ENCODE measurements around the gene FAM151A.

Gene FAM151A

DNA sequence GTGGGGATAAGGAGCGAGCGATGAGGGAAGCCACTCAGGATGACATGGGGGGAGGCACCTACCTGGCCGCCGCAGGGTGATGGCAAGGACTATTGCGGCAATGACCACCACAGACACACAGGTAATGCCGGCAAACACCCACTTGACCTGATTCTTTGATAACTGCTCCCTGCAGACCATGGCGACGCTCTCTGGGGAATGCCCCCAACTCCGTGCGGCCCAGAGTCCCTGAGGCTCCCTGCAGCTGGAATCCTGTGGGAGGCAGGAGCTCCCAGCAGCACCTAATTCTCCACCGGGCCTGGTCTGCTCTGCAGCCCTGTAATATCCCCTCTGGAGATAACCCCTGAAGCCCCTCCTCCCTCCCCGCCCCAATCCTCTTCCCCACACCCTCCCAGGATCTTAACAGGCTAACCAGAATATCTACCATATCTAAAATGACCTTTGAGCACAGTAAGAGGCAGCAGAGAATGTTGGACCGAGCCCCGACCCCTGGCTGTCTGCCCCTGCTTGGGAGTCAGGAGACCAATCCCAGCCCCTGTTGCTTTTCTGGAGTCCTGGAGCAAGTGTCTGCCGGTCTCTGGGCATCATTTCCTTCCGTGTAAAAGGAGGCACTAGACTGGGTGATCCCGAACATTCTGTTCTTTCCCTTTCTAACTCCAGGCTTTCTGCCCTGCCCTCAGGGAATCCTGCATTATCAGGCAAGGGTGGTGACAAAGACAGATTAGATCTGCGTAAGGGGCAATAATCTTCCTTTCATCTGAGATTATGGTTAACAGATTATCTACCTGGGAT lies at the start of gene FAM151A:
FAM151A (minus strand) TSS at position 310 of the 792 bp plus-strand sequence; CDS start at position 180, 130 bp downstream.
- DNase-seq (ENCODE audit: low read depth, low spot score), result no peak

DNA sequence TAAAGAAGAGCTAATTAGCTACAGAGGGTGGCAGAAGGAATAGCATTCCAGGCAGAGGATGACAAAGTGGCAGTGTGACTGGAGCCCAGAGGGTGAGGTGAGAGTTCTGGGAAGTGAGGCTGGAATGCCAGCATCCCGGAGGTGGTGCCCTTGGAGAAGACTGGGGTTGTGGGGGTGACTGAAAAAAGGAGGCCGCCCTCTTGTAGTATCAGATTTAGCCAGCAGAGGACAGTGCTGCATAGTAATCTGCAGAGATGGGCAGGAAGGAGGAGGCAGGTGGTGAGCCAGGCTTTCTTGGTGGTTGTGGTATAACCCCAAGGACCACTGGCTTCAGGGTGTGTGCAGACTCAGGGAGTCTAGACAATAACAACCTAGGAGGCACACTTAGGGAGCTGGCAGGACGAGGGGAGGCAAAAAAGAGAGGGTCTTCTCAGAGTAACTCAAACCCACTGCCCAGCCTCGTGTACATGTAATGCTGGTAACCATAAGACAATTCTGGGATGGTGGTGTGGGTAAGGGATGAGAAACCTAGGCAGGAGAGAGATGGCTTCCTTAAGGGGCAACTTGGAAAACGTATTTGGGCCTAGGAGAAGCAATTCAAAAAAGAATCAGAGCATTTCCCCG lies 48.8 kb upstream of the FAM151A start:
- peak; percentile 68 for DNase-seq (ENCODE audit: low read depth, low spot score)

DNA sequence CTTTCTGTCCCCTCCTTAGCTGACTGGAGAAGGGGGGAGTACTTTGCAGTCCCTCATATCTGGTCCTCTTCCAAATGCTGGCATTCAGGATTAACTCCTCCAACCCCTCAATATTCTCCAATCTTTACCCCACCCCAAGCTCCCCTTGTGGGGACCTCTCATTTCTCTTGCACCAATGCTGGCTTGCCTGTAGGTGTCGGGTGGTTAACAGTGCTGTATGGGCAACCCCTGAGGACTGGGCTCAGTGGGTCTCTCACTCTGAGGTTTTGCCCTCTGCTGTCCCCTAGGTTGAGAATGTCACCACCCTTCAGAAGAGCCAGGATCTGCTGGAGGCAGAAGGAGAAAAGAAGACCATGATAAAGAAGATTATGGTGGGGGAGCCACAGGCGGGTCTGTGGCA lies 45.2 kb upstream of the FAM151A start:
- no peak for DNase-seq (ENCODE audit: low read depth, low spot score)

DNA sequence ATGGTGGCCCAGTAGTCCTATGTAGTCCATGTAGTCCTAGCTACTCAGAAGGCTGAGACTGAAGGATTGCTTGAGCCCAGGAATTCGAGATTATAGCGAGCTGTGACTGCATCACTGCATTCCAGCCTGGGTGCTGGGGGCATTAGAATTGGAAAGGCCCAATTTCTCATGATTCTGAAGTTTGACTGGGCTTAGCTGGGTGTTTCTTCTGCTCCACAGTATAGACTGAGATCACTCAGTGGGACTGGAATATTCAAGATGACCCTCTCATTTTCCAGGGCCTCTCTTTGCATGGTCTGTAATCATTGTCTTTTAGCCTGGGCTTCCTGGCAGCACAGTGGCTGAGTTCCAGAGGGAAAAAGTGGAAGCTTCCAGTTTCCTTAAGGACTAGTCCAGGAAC lies 44.5 kb upstream of the FAM151A start:
- DNase-seq (ENCODE audit: low read depth, low spot score), result no peak

DNA sequence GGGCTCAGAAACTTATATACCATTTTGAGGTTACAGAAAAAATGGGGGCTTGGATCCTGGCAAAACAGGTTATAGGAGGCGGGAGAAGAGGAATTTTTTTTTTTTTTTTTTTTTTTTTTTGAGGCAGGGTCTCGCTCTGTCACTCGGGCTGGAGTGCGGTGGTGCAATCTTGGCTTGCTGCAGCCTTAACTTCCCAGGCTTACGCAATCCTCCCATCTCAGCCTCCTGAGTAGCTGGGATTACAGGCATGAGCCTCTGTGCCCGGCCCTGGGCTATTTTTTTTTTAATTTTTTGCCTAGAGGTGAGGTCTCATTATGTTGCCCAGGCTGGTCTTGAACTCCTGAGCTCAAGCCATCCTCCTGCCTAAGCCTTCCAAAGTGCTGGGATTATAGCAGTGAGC lies 43.0 kb upstream of the FAM151A start:
- no peak for DNase-seq (ENCODE audit: low read depth, low spot score)

DNA sequence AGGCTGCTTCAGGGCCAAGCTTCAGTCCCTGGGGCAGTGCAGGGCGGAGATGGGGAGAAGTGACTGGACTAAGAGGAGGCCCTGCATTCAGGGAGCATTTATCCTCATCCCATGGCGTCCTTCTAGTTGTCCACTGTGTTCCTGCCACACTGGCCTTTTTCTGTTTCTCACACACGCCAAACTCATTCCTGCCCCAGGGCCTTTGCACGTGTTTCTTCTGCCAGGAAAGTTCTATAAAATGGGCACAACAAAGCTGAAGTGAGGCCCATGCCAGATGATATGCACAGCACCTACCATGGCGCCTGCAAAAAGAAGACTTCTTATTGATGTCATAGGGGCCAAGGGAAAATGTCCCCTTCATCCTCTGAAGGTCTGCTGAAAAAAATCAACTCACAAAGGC lies 42.5 kb upstream of the FAM151A start:
- DNase-seq (ENCODE audit: low read depth, low spot score), result no peak

DNA sequence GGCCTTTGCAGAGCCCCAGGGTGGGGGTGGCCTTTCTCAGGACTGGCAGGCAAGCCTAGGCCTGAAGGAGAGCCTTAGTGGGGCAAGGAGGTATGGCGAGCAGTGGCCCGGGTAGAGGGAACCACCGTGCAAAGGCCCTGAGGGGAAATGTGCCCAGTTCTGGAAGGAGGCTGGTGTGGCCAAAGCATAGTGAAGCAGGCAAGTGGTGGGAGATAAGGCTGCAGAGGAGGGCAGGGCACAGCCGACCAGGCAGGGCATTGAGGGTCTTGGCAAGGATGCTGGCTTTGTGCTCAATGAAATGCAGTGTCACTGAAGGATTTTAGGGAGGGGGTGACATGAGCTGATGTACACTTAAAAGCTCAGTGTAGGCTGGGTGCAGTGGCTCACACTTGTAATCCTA lies 41.0 kb upstream of the FAM151A start:
- DNase-seq (ENCODE audit: low read depth, low spot score), result no peak

DNA sequence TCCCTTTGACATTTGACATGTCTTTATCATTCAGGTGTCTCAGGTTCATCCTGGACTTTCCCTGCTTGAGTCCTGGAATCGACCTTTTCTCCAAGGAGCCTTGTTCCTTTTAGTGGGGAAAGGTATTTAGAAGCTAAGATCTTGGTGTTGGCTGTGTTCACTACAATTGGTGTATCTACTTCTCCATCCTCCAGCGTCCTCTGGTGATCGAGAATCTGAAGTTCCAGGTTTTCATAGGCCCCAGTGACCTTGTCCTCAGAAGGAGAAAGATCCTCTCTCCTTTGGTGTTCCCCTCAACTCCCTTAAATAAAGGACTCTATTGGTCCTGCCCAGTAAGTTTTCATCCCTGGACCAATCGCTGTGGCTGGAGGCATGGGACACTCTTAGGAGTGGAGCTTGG lies 40.4 kb upstream of the FAM151A start:
- DNase-seq (ENCODE audit: low read depth, low spot score), result no peak

DNA sequence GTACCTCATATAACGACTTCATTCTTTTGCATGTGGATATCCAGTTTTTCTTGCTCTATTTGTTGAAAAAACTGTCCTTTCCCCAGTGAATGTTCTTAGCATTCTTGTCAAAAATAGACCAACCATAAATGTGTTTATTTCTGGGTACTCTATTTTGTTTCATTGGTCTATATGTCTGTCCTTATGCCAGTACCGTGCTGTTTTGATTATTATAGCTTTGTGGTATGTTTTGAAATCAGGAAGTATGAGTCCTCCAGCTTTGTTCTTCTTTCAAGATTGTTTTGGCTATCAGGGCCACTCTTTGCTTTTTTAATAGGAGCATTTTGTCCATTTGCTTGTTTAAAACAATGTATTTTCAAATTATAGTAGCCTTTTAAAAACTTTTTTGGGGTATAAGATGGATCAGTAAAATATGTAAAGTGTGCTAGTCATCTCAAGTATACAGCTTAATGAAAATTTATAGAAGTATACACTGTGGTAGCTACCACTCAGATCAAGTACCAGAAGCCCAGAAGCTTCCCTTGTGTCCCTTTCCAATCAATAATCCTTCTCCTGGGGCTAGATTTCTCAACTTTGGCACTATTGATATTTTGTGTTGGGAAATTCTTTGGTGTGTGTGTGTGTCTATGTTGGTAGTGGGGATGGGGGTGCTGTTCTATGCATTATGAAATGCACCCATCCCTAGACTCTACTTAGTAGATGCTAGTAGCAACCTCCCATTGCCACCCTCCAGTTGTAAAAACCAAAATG lies 35.0 kb upstream of the FAM151A start:
- DNase-seq (ENCODE audit: low read depth, low spot score), result no peak

DNA sequence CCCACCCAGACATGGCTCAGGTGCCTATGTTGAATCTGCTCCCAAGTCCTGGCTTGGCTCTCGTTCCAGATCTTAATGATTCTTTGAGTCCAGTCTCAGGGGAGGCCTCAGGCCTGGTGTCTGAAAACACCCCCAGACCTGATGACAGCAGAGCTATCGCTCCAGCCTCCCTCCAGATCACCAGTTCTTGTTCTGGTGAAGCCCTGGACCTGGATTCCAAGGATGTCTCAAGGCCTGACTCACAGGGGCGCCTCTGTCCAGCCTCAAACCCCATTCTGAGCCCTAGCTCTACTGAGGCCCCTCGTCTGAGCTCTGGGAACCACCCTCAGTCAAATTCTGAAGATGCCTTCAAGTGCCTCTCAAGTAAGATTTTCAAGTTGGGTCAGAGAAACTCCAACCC lies 29.7 kb upstream of the FAM151A start:
- peak; percentile 9 for DNase-seq (ENCODE audit: low read depth, low spot score)

DNA sequence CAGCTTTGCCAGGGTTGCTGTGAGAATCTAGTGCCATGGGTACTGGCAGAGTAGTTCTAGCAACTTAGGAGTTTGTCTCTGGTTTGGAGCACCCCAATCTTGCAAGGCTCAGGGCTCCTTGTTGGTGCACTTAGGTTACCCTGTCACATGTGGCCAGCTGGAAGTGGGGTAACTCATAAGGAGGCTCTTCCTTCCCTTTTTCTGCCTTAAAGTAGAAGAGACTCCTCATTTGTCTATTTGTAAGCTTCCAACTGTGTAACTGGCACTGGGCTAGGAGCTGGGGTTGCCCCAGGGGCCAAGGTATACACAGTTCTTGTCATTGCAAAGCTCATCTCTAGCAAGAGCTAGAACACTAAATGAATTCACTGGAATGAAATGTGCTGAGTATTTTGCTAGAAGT lies 28.8 kb upstream of the FAM151A start:
- DNase-seq (ENCODE audit: low read depth, low spot score), result no peak

DNA sequence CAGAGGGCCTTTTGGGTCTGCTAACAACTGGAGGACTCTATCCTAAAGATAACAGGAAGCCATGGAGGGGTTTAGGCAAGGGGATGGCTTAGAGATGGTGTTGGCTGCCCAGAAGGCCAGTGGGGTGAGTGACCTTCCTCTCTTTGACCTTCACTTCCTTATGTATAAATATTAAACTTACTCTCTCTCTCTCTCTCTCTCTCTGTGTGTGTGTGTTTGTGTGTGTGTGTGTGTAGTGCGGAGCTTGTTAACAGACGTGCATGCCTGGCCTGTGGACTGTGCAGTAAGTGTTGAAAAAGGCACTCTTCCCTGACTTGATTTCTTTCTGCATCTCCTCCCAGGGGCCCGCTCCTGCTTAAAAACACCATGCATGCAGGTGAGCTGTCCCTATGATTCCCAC lies 28.3 kb upstream of the FAM151A start:
- DNase-seq (ENCODE audit: low read depth, low spot score), result no peak

DNA sequence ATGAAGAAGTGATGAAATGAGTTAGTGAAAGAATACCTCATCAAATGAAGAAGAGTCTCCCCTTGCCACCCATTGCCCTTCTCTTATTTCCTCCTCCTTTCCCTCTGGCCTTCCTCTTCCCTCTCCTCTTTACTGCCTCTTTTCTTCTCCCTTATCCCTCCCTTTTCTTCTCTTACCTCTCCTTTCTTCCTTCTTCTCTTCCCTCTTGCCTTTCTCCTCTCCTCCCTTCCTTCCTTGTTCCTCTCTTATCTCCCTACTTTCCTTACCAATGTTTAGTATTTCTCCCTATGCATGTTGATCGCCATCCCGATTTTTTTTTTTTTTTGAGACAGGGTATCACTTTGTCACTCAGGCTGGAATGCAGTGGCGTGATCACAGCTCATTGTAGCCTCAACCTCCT lies 27.1 kb upstream of the FAM151A start:
- no peak for DNase-seq (ENCODE audit: low read depth, low spot score)

DNA sequence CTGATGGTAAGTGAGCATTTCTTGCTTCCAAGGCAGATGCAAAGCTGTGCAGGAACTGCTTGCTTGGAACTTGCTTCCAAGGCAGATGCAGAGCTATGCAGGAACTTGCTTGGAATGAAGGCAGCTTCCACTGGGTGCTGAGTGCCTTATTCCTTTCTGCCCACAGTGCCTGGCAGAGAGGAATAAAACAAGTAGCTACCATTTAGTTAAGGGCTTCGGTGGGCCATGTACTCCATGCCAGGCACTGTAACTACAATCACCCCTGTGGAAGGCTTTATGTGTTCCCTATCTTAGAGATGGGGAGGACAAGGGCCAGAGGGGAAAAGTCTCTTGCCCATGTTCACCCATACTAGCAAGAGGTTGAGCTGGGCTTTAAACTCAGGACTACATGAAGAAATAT lies 26.6 kb upstream of the FAM151A start:
- no peak for DNase-seq (ENCODE audit: low read depth, low spot score)

DNA sequence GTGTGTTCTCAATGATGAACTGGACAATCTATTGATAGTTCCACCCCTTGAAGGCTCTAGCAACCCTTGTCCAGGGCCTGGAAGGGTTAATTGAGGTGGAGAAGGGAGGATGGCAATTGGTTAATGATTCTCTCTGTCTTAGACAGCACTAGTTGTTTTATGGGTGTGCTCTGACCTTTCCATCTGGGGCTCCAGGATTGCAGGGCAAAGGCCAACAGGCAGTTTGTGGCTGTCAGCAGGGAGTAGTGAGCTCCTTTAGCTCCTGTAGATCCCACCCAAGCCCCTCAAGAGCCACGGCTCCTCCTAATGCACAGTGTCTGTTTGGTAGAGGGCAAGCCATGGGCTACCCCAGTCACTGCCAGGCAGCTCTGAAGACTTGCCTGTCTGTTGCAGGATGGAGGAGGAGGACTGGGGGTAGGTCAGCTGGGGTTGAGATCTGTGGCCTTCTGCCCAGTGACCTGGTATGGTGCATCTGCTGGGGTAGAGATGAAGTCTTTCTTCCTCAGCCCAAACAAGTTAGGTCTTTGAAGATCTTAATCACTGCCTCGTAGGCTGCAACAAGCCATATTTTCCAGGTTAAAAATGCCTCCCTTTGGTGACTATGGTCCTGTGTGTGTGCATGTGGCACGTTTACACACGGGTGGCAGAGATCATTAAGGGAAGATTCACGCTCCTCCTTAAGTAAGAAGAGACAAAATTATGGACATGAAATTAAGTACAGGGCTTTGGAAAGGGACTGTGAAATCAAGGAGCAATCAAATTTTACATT lies 26.0 kb upstream of the FAM151A start:
- no peak for DNase-seq (ENCODE audit: low read depth, low spot score)

DNA sequence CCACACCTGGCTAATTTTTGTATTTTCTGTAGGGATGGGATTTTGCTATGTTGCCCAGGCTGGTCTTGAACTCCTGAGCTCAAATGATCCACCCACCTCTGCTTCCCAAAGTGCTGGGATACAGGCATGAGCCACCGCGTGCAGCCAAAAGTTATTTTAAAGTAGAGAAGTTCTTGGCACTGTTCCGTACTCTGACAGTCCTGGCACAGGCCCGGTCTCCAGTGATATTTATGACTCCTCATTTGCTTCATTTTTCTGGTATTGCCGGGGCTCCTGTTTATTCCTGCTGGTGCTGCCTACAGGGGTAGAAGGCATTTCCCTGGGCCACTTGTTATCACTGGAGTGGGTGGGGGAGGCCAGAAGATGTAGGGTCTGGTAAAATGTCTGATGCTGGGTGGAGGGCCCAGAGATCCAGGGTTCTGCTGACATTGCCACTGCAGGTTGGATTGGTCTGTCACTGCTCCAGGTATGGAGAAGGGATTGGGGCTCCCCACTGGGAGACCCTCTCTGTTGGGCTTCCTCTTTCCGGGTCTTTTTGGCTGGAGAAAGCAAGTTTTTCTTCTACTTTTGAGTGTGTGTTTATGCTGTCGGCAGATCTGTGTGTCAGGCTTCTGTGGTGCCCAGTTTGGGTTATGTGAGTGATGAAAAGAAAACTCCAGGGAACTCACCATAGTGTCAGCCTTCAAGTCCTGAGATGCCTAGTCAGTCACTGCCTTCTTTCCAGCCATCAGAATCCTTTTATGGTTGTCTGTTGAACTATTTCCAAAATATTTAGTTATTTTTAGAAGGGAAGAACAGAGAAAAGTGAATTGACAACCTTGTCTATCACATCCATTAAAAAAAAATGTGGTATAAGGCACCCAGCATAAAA lies 22.7 kb upstream of the FAM151A start:
- DNase-seq (ENCODE audit: low read depth, low spot score), result no peak

DNA sequence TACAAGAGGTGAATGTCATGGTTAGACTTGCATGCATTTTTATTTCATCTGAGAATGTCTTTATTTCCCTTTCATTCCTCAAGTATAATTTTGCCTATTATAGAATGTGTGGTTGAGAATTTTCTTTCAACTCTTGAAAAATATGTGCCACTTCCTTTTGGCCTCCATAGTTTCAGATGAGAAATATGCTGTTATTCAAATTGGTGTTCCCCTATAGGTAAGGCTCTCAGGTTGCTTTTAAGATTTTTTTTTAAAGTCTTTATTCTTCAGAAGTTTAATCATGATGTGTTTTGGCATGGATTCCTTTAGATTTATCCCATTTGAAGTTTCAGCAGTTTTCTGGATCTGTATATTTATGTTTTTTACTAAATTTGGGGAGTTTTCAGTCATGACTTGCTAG lies 20.4 kb upstream of the FAM151A start:
- DNase-seq (ENCODE audit: low read depth, low spot score), result no peak

DNA sequence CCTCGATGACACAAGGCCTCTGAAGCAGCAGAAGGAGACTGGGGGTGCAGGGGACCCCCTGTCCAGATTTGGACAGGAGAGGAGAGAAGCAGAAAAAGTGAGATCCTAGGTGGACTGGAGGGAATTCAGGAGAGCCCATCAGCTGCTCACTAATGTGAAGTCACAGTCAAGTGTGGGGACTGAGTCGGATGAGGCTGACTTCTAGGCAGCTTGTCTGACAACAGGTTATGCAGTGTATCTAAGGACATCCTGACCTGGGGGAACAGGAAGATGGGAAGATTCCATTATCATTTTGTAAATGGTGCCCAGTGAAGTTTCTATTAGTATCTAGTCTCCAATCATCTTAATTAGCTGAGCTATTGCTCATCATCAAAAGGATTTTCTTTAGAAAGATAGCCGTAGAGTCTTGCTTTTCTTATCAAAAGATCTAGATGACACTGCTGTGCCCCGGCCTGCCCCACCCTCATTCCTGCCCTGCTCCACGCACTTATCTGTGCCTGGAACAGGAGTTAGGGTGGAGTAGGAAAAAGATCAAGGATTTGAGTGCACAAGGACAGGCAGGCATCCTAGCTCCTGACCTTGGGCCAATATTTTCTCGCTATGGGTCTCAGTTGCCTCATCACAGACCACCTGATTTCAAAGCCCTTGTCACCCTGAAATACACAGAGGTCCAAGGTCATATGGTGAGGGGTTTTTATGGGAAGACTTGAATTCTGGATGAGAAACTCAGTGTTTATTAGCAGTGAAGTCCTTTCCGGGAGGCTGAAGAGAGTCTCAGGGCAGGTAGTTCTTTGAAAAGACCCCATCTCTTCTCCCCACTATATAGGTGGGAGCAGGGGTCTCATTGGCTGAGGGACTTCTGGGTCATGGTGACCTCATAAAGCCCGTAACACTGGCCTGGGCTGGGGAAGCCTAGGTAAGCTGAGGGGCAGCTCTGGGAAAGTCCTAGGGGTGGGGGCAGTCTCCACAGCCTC lies 17.8 kb upstream of the FAM151A start, which contains the start of gene MROH7:
MROH7 (plus strand) TSS at position 924 of the 974 bp plus-strand sequence. CDS start 11,141 bp downstream, outside the sequence.
- no peak for DNase-seq (ENCODE audit: low read depth, low spot score)

DNA sequence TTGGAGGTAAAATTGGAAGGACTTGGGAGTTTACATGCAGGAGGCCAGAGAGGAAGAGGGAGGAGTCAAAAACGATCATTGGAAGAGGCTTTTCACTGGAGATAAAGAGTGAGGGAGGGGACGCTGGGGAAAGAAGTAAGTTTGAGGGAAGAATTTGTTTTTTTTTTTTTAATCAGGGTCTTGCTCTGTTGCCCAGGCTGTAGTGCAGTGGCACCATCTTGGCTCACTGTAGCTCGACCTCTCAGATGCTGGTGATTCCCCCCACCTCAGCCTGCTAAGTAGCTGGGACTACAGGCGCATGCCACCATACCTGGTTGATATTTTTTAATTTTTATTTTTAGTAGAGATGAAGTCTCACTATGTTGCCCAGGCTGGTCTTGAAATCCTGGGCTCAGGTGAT lies 17.0 kb upstream of the FAM151A start:
- DNase-seq (ENCODE audit: low read depth, low spot score), result no peak

All from astrocyte of the hippocampus (primary cell).